Upper lobe of right lung (tissue), 1 donor: ENCODE results near the gene DEFB126. TPM values are rescaled to one million over a fixed set of nuclear protein-coding genes. Genes with fewer than 3 reads are reported as not detected.
"Not testable (repeated sequence)": the region's sequence is repeated elsewhere in the genome, so short reads cannot be mapped to it uniquely, and the experiment has no call there.

ENCODE experiments used
- ATAC-seq: fragments of 200-7000 bp; cut with Tn5 transposase; one replicate; pipeline ENCODE4 v1.9.1; 2020; ENCODE audit warnings: mild to moderate bottlenecking, moderate library complexity
- DNase-seq: peaks from one replicate; pipeline ENCODE4 v3.0.0-alpha.2; 2020
- H3K27ac ChIP-seq: fragments of 200-600 bp; one replicate; pipeline ENCODE4 v1.8.0; 2022
- H3K27me3 ChIP-seq: fragments of 200-600 bp; one replicate; pipeline ENCODE4 v1.8.0; 2022; ENCODE audit warnings: mild to moderate bottlenecking
- H3K36me3 ChIP-seq: fragments of 200-600 bp; one replicate; pipeline ENCODE4 v1.8.0; 2022
- H3K4me1 ChIP-seq: fragments of 200-600 bp; one replicate; pipeline ENCODE4 v1.8.0; 2022
- H3K4me3 ChIP-seq: fragments of 200-600 bp; one replicate; pipeline ENCODE4 v1.8.0; 2022; ENCODE audit warnings: mild to moderate bottlenecking
- H3K9me3 ChIP-seq: fragments of 200-600 bp; one replicate; pipeline ENCODE4 v1.8.0; 2022
- CTCF ChIP-seq: fragments of 200-600 bp; IDR thresholded peaks from one replicate; pipeline ENCODE4 v1.8.0; 2022; ENCODE audit warnings: antibody characterized with exemption
- intact Hi-C: fragments of 100-400 bp; cut with DNase I; formaldehyde crosslinking; loops from one replicate; pipeline ENCODE4 v1.11.0; 2022
- long read RNA-seq: library from polyadenylated mRNA; unstranded; transcript quantifications from one replicate; pipeline ENCODE4 v2.0.0, GENCODE V29; 2021
- total RNA-seq: library from RNA; stranded (reverse); fragmentation: NEBNext Ultra II Directional; extraction: Animal tissue kit (Norgen Biotek cat#: 25700); gene quantifications from one replicate; pipeline ENCODE4 v1.2.1, GENCODE V29; 2021
- donor health status: DM: no; HTN: yes; CAD: no; lungs with severe emphysema.

Gene DEFB126
- not detected for total RNA-seq
- long read RNA-seq = 0 reads

GRCh38 chr20:142290-142689, at the start of gene DEFB126:
TSS of gene DEFB126 (plus strand) at chr20:142590. CDS start at chr20:142629, 39 bp downstream.
- Histone ChIP-seq H3K27me3 (peaks cover 31% of the 10 kb centered on the region), H3K27ac (no peak within 1 kb of the TSS), H3K9me3 (no peaks in the 10 kb centered on the region), H3K4me3 (no peak within 1 kb of the TSS), H3K4me1 (no peaks in the 10 kb centered on the region), H3K36me3 (no peaks in the 10 kb centered on the region)
- TF ChIP-seq CTCF = no peak
- ATAC-seq = no peak
- DNase-seq = no peak
- intact Hi-C loops = no loop called here

- Histone ChIP-seq H3K9me3 (peaks cover 3% of the 10 kb centered on the region), H3K27me3 (no peaks in the 10 kb centered on the region), H3K4me3 (no peak overlapping the region), H3K27ac (no peak overlapping the region), H3K4me1 (no peaks in the 10 kb centered on the region), H3K36me3 (no peaks in the 10 kb centered on the region)
- intact Hi-C loops = no loop called here
- ATAC-seq (no peak), DNase-seq (no peak)
- no peak for TF ChIP-seq CTCF
Observed at GRCh38 chr20:93641-94040, 48.7 kb upstream of the DEFB126 start.

- no peaks in the 10 kb centered on the region for H3K4me1 ChIP-seq
- ATAC-seq (no peak), DNase-seq (no peak)
- H3K27ac ChIP-seq = no peak overlapping the region
- no peak overlapping the region for H3K4me3 ChIP-seq
- no peak for TF ChIP-seq CTCF
- H3K36me3 ChIP-seq = no peaks in the 10 kb centered on the region
- H3K9me3 ChIP-seq = peaks cover 3% of the 10 kb centered on the region
- H3K27me3 ChIP-seq = no peaks in the 10 kb centered on the region
- intact Hi-C loops = no loop called here
Observed at GRCh38 chr20:95215-95614, 47.2 kb upstream of the DEFB126 start.

- H3K4me1 ChIP-seq, H3K27ac ChIP-seq, H3K4me3 ChIP-seq, H3K9me3 ChIP-seq, DNase-seq, H3K36me3 ChIP-seq, ATAC-seq, intact Hi-C loops, H3K27me3 ChIP-seq: not testable (repeated sequence)
Observed at GRCh38 chr20:97691-98090, 44.7 kb upstream of the DEFB126 start.

- no peak for DNase-seq
Observed at GRCh38 chr20:101975-102374, 40.4 kb upstream of the DEFB126 start.

GRCh38 chr20:103456-103855, 38.9 kb upstream of the DEFB126 start:
- no peaks in the 10 kb centered on the region for H3K4me1 ChIP-seq
- no peak for TF ChIP-seq CTCF
- H3K36me3 ChIP-seq = no peaks in the 10 kb centered on the region
- DNase-seq (no peak), ATAC-seq (peak; percentile 30)
- H3K9me3 ChIP-seq = no peaks in the 10 kb centered on the region
- intact Hi-C loops = no loop called here
- peaks cover 23% of the 10 kb centered on the region for H3K27me3 ChIP-seq
- no peak overlapping the region for H3K27ac ChIP-seq
- no peak overlapping the region for H3K4me3 ChIP-seq

More at GRCh38 chr20:101975-102374, 40.4 kb upstream of the DEFB126 start:
- Histone ChIP-seq H3K4me3 (no peak overlapping the region), H3K4me1 (no peaks in the 10 kb centered on the region), H3K36me3 (no peaks in the 10 kb centered on the region), H3K27ac (no peak overlapping the region), H3K9me3 (no peaks in the 10 kb centered on the region), H3K27me3 (peaks cover 23% of the 10 kb centered on the region)
- no peak for TF ChIP-seq CTCF
- ATAC-seq = peak; percentile 39
- intact Hi-C loops = no loop called here
